WTC11 (cell line): Measurements from ENCODE around the gene ZMYND12.
A peak's percentile ranks its signal among the peaks of the same experiment; 100 is the strongest.

ENCODE experiments used
- FOXK1 ChIP-seq: sonication (generic); formaldehyde crosslinking; IDR thresholded peaks from 2 replicates; pipeline ENCODE4 v1.8.0; 2022; ENCODE audit warnings: mild to moderate bottlenecking, moderate library complexity, missing genetic modification reagents
- FOXP1 ChIP-seq: sonication (generic); formaldehyde crosslinking; IDR thresholded peaks from 2 replicates; pipeline ENCODE4 v1.8.0; 2022; ENCODE audit warnings: missing genetic modification reagents, mild to moderate bottlenecking, moderate library complexity, borderline replicate concordance
- GABPB1 ChIP-seq: sonication (generic); formaldehyde crosslinking; IDR thresholded peaks from 2 replicates; pipeline ENCODE4 v1.8.1; 2023; ENCODE audit warnings: mild to moderate bottlenecking, missing genetic modification reagents
- NR3C1 ChIP-seq: sonication (generic); formaldehyde crosslinking; conservative IDR thresholded peaks from 2 replicates; pipeline ENCODE4 v1.8.1; 2023; ENCODE audit warnings: low read depth, mild to moderate bottlenecking, missing genetic modification reagents
- TF ChIP-seq, protein P1 (sequence below): fragments of 200-600 bp; IDR thresholded peaks from 2 replicates; pipeline ENCODE4 v1.8.0; 2022; ENCODE audit warnings: antibody characterized with exemption
- TF ChIP-seq, protein P2 (sequence below): sonication (generic); formaldehyde crosslinking; IDR thresholded peaks from 2 replicates; pipeline ENCODE4 v1.8.0; 2022; ENCODE audit warnings: mild to moderate bottlenecking, missing genetic modification reagents

- TF ChIP-seq, protein P1, sequence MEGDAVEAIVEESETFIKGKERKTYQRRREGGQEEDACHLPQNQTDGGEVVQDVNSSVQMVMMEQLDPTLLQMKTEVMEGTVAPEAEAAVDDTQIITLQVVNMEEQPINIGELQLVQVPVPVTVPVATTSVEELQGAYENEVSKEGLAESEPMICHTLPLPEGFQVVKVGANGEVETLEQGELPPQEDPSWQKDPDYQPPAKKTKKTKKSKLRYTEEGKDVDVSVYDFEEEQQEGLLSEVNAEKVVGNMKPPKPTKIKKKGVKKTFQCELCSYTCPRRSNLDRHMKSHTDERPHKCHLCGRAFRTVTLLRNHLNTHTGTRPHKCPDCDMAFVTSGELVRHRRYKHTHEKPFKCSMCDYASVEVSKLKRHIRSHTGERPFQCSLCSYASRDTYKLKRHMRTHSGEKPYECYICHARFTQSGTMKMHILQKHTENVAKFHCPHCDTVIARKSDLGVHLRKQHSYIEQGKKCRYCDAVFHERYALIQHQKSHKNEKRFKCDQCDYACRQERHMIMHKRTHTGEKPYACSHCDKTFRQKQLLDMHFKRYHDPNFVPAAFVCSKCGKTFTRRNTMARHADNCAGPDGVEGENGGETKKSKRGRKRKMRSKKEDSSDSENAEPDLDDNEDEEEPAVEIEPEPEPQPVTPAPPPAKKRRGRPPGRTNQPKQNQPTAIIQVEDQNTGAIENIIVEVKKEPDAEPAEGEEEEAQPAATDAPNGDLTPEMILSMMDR, result no peak
- TF ChIP-seq FOXK1 (CRISPR knock-in tag) (peak; percentile 92), NR3C1 (CRISPR knock-in tag) (no peak), FOXP1 (CRISPR knock-in tag) (0 out of 2 replicates have a peak, but pooled peaks have one; percentile 38), GABPB1 (CRISPR knock-in tag) (no peak)
- TF ChIP-seq, protein P2, sequence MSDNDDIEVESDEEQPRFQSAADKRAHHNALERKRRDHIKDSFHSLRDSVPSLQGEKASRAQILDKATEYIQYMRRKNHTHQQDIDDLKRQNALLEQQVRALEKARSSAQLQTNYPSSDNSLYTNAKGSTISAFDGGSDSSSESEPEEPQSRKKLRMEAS (CRISPR knock-in tag), result no peak
Measured at GRCh38 chr1:42462828-42463763, 7.3 kb upstream of the ZMYND12 start, which contains the start of gene CCDC30.
